NCI-H1694 treated with DMSO at 0.1 percent for 48 hours (cell line): Measurements from ENCODE around the gene CELF1.
A peak's percentile ranks its signal among the peaks of the same experiment; 100 is the strongest.
"Not testable (repeated sequence)": the region's sequence is repeated elsewhere in the genome, so short reads cannot be mapped to it uniquely, and the experiment has no call there.

Experiments used
- DNase-seq: peaks from one replicate; lab custom pipeline; 2025; lab: John Stamatoyannopoulos, UW

The CELF1 gene

GRCh38 chr11:47538741-47539565 lies 14.0 kb downstream of the CELF1 start:
- no peak for DNase-seq

DNA sequence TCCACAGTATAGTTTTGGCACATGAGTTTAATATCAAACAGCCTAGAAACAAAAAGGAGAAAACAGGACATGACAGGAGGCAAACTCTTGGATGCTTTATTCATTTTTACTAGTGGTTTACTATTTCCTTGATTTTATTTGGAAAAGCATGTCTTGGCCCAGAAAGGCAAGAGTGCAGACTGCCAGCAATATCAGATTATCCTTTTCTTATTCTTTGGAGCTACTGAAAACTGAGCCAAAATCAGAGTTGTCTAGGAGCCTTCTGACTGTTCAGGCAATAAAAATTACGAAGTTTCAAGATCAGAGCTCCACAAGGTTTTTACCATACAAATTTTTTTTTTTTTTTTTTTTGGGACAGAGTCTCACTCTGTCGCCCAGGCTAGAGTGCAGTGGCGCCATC lies 16.0 kb downstream of the CELF1 start:
- DNase-seq = no peak

DNA sequence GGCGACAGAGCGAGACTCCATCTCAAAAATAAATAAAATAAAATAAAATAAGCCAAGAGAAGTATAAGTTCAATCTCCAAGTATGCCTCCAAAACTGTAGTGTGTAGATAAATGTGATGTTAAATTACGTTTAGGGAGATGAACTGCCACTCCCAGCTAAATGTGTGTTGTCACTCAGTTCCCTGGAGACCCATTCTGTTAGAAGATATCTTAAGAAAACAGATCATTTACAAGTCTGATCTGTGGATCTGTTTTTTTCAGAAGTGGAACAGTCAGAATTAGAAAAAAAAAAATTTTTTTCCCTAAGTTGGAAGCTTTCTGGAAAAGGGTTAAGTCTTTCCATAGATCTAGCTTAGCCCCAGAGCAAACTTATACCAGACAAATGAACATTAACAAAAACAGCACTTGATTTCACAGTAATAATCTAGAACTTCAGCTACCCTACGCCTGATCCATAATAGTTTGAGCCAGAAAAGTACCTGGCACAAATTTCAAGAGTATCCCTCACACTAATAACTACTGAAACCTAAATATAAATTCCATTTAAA lies 18.2 kb downstream of the CELF1 start:
- no peak for DNase-seq

DNA sequence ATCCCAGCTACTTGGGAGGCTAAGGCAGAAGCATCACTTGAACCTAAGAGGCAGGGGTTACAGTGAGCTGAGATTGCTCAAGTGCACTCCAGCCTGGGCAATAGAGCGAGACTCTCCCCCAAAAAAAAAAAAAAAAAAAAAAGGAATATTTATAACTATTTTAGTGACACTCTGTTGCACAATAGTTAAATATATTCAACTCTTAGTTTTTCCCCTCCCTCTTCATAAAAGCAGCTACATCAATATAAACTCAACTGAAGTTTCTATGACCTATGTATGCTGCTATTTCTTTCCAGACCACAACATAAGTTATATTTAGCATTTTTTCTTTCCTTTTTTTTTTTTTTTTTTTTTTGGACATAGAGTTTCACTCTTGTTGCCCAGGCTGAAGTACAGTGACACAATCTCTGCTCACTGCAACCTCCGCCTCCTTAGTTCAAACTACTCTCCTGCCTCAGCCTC lies 19.2 kb downstream of the CELF1 start:
- DNase-seq = no peak

DNA sequence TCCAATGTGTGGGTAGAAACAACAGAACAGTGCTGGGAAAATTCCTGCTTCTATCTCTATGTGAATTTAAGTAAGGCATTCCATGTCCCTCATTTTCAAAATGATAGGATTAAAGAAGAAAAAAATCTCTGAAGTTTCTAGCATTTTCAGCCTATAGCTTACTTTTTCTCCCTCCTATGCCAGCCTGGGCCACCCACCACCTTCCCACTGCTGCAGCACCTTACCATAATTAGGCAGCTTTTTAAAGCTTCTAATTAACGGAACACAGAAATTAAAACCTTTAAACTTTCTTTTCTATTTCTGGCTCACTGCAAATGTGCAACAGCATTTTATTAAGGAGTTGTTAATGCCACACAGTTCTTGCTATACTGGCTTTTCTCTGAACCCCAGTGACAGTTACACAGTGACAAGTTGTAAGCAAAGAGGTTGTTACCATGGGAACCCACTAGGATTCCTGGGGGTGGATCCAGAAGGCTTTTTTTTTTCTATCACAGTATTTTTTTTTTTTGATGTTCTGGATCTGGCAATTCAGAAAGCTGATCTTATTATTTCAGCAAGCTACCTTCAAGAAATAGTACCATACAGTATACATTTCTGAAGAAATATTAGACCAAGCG lies 20.2 kb downstream of the CELF1 start:
- DNase-seq = no peak

GRCh38 chr11:47531666-47532065 lies 21.3 kb downstream of the CELF1 start:
- no peak for DNase-seq

- not testable (repeated sequence) for DNase-seq
Observed at GRCh38 chr11:47530721-47531120, 22.2 kb downstream of the CELF1 start.

- DNase-seq = no peak
Observed at GRCh38 chr11:47529951-47530350, 23.0 kb downstream of the CELF1 start.

DNA sequence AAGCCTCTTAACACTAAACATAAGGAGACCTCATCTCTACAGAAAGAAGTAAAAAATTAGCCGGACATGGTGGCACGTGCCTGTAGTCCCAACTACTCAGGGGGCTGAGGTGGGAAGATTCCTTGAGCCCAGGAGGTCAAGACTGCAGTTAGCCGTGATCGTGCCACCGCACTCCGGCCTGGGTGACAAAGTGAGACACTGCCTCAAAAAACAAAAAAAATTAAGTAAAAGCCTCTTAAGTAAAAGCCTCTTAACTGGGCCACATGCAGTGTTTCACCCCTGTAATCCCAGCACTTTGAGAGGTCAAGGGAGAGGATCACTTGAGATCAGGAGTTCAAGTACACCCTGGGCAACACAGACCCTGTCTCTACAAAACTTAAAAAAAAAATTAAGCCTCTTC lies 25.7 kb downstream of the CELF1 start:
- no peak for DNase-seq

- not testable (repeated sequence) for DNase-seq
Observed at GRCh38 chr11:47526032-47526431, 26.9 kb downstream of the CELF1 start.

GRCh38 chr11:47524291-47524874 lies 28.5 kb downstream of the CELF1 start:
- DNase-seq = peak; percentile 62

- DNase-seq = no peak
Observed at GRCh38 chr11:47523490-47524225, 29.3 kb downstream of the CELF1 start.

- DNase-seq = peak; percentile 72
Observed at GRCh38 chr11:47518212-47518964, 34.5 kb downstream of the CELF1 start.

GRCh38 chr11:47516984-47517853 lies 35.7 kb downstream of the CELF1 start:
- DNase-seq = no peak

DNA sequence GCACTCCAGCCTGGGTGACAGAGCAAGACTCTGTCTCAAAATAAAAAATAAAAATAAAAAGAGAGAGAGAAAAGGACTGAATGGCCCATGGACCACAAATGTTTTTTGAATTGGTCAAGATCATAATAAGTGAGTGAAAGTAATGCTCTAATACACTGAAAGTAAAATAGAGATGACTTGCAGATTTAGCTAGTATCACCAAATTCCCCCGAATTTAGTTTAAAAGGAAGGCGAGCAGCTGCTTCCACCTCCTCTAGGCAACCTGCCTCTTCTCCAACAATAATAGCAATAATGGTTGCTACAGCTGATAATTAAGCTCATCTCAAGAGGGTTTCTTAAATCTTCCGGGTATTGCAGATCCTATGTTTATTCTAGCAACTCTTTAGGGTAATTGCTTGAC lies 36.8 kb downstream of the CELF1 start:
- no peak for DNase-seq

DNA sequence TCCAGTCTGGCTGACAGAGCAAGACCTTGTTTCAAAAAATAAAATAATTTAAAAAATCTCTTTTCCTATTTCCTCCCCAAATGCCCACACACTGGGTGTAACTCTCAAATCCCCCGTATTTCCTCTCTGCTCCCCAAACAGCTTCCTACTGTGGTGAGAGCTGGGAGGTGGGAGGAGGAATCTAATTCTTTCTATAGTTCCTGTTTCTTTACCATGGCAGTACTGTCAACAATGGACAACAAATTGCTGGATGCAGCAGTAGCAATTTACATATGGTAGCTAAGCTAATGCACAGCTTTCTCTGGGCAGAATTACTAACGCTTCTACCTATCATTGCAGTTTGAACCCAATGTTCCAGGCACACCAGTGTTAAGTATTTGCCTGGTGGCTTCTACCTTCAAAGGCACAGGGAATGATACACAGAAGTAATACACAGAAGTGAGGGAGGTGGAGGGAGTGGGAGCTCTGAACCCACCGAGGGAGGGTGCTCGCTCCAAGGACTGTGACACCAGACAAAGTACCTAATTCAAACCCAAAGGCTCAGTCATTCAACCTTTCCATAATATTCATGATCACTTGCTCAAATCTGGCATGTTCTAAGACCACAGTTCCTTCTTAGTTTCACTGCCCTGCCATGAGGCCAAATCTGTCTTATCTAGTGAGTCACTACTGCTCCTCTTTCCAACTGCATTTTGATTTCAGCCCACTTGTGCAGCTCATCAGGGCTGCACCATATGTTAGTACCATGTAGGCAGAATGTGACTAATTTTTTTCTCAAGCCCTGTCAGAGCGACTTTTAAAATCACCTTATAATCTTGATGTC lies 37.9 kb downstream of the CELF1 start:
- DNase-seq = peak; percentile 36

DNA sequence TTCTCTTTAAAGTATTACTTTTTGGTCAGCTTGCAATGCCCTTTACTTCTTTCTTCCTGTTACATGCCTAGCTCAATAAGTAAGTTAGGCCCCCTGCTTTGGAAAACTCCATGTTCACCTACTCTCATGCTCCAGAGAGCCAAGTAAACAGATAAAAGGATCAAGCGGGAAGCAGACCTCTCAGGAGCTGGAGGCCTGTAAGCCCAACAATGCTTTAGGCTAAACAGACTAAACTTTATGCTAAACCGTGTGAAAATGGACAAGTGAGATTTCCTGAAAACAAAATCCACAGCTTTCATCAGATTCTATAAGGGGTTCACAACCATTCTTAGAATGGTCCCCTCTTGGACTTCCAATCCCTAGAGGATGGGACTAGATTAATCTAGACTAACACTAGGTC lies 40.2 kb downstream of the CELF1 start:
- no peak for DNase-seq

- no peak for DNase-seq
Observed at GRCh38 chr11:47511917-47512316, 41.0 kb downstream of the CELF1 start.

GRCh38 chr11:47510209-47510608 lies 42.7 kb downstream of the CELF1 start:
- no peak for DNase-seq
